ENCODE measurements around the gene RPS6KL1. TPM values are rescaled to one million over a fixed set of nuclear protein-coding genes. Genes with fewer than 3 reads are reported as not detected.
A peak's percentile ranks its signal among the peaks of the same experiment; 100 is the strongest.

Gene RPS6KL1
- total RNA-seq, 5 donors from 2014 or later (not counting 1 experiment from before 2014, with no cell fraction given), result 3.2 to 15.3 (median 6.2) TPM

DNA sequence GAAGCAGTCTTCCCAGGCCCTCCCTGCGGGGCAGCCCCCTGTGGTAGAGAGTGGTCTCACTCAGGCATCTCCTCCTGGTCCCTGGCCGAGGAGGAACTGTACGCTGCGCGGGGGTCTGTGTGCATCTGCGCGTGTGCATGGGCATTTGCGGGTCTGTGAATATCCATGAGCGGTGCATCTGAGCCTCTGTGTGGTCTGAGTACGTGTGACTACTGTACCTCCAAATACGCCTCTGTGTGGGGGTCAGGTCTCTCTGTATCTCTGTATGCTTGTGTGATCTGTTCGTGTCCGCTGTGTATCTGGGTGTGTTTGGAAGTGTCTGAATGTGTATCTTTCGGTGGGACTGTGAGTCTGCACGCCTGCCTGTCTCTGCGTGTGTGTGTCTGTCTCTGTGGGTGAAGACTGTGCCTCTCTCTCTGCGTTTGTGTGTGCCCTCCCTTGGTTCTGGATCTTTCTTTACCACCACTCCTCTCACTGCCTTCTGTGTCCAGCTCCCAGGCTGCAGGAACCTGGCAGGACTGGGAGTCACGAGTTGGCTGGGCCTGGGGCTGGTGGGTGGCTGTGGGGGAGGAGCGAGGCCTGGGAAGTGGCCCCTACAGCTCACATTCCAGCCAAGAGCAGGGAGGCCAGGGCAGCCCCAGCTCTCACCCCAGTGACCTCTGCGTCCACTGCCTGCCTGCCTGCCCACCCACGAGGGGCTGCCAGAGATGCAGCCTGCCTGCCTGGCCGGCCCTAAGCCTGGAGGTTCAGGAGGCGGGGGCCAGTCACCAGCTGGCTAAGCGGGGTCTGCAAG is 33.4 kb upstream of the RPS6KL1 start:
- H3K36me3 Mint-ChIP-seq, result no peaks in the 10 kb centered on the region
- no peaks in the 10 kb centered on the region for H3K36me3 ChIP-seq (ENCODE audit: control insufficient read depth in 2 of 2, extremely low read depth in 1 of 2, insufficient read depth in 1 of 2, low read length in 1 of 2)
- no peaks in the 10 kb centered on the region for H3K9me3 Mint-ChIP-seq
- H3K4me1 ChIP-seq (ENCODE audit: control insufficient read depth in 1 of 2, extremely low read depth in 1 of 2, insufficient read depth in 2 of 2, low read length in 2 of 2), result peaks cover 0 to 10% of the 10 kb centered on the region in 2 experiments
- no peak overlapping the region for H3K4me3 ChIP-seq (ENCODE audit: control insufficient read depth in 1 of 2, extremely low read depth in 1 of 2, low read length in 1 of 2)
- ATAC-seq (replicated peaks in 1 of 4) (no peak), DNase-seq (no peak)
- ChIA-PET CTCF (no interaction called here), POLR2A (no interaction called here)
- peaks cover 3 to 6% (median 3%) of the 10 kb centered on the region in 3 donors for H3K4me1 Mint-ChIP-seq
- peak overlapping the region in 2 of 3 donors; percentile 17 to 56 for H3K4me3 Mint-ChIP-seq
- H3K27me3 Mint-ChIP-seq, result peaks cover 11 to 12% of the 10 kb centered on the region in 2 donors
- H3K9me3 ChIP-seq, result no peaks in the 10 kb centered on the region
- 93% methylated on average over 17 of the region's 24 CpGs for WGBS (ENCODE audit: insufficient coverage)
- H3K27ac ChIP-seq (ENCODE audit: low read length), result no peak overlapping the region
- no peak overlapping the region for H3K27ac Mint-ChIP-seq
- H3K27me3 ChIP-seq (replicated peaks in 1 of 2; ENCODE audit: control insufficient read depth in 2 of 2, extremely low read depth in 1 of 2, insufficient read depth in 2 of 2, low read length in 1 of 2), result peaks cover 0 to 58% of the 10 kb centered on the region in 2 experiments

DNA sequence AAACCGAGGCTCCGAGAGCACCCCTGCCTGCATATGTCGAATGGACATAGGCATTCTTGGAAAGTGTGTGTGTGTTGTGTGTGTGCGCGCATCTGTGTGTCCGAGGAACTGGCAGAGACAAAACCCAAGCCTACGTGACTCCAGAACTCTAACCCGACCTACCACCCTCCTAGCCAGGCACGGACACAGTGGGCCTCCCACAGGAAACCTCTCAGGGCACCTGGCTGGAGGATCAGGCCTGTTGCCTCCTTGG is 32.9 kb upstream of the RPS6KL1 start:
- Histone ChIP-seq H3K4me3 (ENCODE audit: control insufficient read depth in 1 of 2, extremely low read depth in 1 of 2, low read length in 1 of 2) (no peak overlapping the region), H3K36me3 (ENCODE audit: control insufficient read depth in 2 of 2, extremely low read depth in 1 of 2, insufficient read depth in 1 of 2, low read length in 1 of 2) (no peaks in the 10 kb centered on the region), H3K27me3 (replicated peaks in 1 of 2; ENCODE audit: control insufficient read depth in 2 of 2, extremely low read depth in 1 of 2, insufficient read depth in 2 of 2, low read length in 1 of 2) (peaks cover 0 to 62% of the 10 kb centered on the region in 2 experiments), H3K27ac (ENCODE audit: low read length) (no peak overlapping the region), H3K9me3 (no peaks in the 10 kb centered on the region), H3K4me1 (ENCODE audit: control insufficient read depth in 1 of 2, extremely low read depth in 1 of 2, insufficient read depth in 2 of 2, low read length in 2 of 2) (peaks cover 0 to 10% of the 10 kb centered on the region in 2 experiments)
- CTCF ChIA-PET, result no interaction called here
- peaks cover 11 to 13% of the 10 kb centered on the region in 2 donors for H3K27me3 Mint-ChIP-seq
- POLR2A ChIA-PET, result interaction anchor here in 1 of 2 donors (0.6 kb wide), 1 partner anchor 95 kb away, joined by 7 read pairs; no protein-coding TSS in a partner anchor
- H3K4me1 Mint-ChIP-seq, result peaks cover 3 to 6% (median 3%) of the 10 kb centered on the region in 3 donors
- no peaks in the 10 kb centered on the region for H3K36me3 Mint-ChIP-seq
- H3K9me3 Mint-ChIP-seq, result no peaks in the 10 kb centered on the region
- no peak overlapping the region for H3K27ac Mint-ChIP-seq
- peak overlapping the region; percentile 17 to 56 (median 41) for H3K4me3 Mint-ChIP-seq
- 100% methylated on average over 2 of the region's 9 CpGs for WGBS (ENCODE audit: insufficient coverage)
- DNase-seq (no peak), ATAC-seq (replicated peaks in 1 of 4) (no peak)

DNA sequence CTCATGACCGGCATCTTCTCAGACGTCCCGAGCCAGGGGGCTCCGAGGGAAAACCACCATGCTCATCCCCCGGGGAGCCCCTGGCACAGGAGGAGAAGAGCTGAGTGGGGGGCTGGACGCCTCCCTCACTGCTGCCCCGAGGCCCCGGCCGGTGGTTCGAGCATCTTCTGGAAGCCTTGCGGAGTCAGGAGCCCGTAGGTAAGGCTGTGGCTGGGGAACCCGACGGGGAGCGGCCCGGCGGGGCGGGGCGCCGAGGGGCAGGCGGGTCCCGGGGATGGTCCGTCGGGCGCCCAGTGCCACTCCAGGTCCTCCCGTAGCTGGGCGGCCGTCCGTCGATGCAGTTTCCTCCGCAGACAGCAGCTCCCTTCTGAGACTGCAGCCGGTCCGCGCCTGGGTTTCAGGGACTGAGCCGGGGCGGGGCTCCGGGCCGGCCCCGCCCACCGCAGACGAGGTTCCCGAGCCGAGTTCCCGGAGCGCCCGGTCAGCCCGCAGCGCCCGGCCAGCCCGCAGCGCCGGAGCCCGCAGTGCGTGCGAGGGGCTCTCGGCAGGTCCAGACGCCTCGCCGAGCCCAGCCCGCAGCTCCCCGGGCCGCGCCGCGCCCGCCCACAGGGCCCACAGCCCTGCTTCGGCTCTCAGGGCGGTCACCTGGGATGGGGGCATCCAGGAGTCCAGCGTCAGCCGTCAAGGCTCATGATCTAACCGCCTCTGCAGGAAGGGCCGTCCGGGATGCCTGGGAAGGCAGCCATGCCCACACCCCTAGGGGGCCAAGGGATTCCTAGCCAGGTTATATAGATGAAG is 32.4 kb upstream of the RPS6KL1 start, which contains the start of gene PGF:
PGF (minus strand) TSS at position 369 of the 798 bp plus-strand sequence; CDS start at position 14, 355 bp downstream.
- no peaks in the 10 kb centered on the region for H3K36me3 ChIP-seq (ENCODE audit: control insufficient read depth in 2 of 2, extremely low read depth in 1 of 2, insufficient read depth in 1 of 2, low read length in 1 of 2)
- no peak within 1 kb of the TSS for H3K27ac Mint-ChIP-seq
- no peak within 1 kb of the TSS for H3K27ac ChIP-seq (ENCODE audit: low read length)
- H3K27me3 ChIP-seq (replicated peaks in 1 of 2; ENCODE audit: control insufficient read depth in 2 of 2, extremely low read depth in 1 of 2, insufficient read depth in 2 of 2, low read length in 1 of 2), result peaks cover 0 to 65% of the 10 kb centered on the region in 2 experiments
- H3K4me3 ChIP-seq (ENCODE audit: control insufficient read depth in 1 of 2, extremely low read depth in 1 of 2, low read length in 1 of 2), result peak within 1 kb of the TSS; percentile 41 to 60
- H3K4me1 Mint-ChIP-seq, result peaks cover 3 to 6% (median 3%) of the 10 kb centered on the region in 3 donors
- ChIA-PET POLR2A (interaction anchor here in 1 of 2 donors (0.6 kb wide), 1 partner anchor 95 kb away, joined by 7 read pairs; no protein-coding TSS in a partner anchor), CTCF (interaction anchor here in 1 of 2 donors (0.6 kb wide), 1 partner anchor 197 kb away, joined by 3 read pairs; no protein-coding TSS in a partner anchor)
- H3K9me3 Mint-ChIP-seq, result no peaks in the 10 kb centered on the region
- H3K4me3 Mint-ChIP-seq, result peak within 1 kb of the TSS; percentile 17 to 57 (median 56)
- peak in 11 of 35 experiments; percentile 8 to 35 (median 20) for DNase-seq
- no peaks in the 10 kb centered on the region for H3K36me3 Mint-ChIP-seq
- peak; percentile 44 to 72 (median 58) for ATAC-seq (replicated peaks in 1 of 4)
- H3K27me3 Mint-ChIP-seq, result peaks cover 11 to 13% of the 10 kb centered on the region in 2 donors
- H3K9me3 ChIP-seq, result no peaks in the 10 kb centered on the region
- WGBS (ENCODE audit: insufficient coverage), result 13% methylated on average over 69 of the region's 73 CpGs
- H3K4me1 ChIP-seq (ENCODE audit: control insufficient read depth in 1 of 2, extremely low read depth in 1 of 2, insufficient read depth in 2 of 2, low read length in 2 of 2), result peaks cover 0 to 10% of the 10 kb centered on the region in 2 experiments

DNA sequence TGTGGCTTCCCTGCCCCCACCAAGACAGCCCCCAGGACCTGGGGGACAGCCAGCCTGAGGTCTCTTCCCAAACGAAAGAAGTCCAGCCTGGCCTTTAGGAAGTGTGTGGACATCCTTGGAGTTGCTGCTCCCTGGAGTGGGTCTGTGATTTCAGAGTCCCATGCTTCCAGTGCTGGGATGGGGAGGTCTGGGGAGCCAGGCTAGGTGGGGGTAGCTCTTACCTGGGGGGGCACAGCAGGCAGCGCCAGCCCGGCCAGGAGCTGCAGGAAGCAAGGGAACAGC is 31.8 kb upstream of the RPS6KL1 start:
- ATAC-seq (replicated peaks in 1 of 4) (no peak), DNase-seq (peak in 2 of 35 experiments; percentile 1 to 10)
- no peak overlapping the region for H3K27ac Mint-ChIP-seq
- H3K36me3 ChIP-seq (ENCODE audit: control insufficient read depth in 2 of 2, extremely low read depth in 1 of 2, insufficient read depth in 1 of 2, low read length in 1 of 2), result no peaks in the 10 kb centered on the region
- peaks cover 3 to 6% (median 3%) of the 10 kb centered on the region in 3 donors for H3K4me1 Mint-ChIP-seq
- H3K36me3 Mint-ChIP-seq, result no peaks in the 10 kb centered on the region
- H3K27ac ChIP-seq (ENCODE audit: low read length), result no peak overlapping the region
- H3K27me3 Mint-ChIP-seq, result peaks cover 13 to 16% of the 10 kb centered on the region in 2 donors
- peaks cover 0 to 66% of the 10 kb centered on the region in 2 experiments for H3K27me3 ChIP-seq (replicated peaks in 1 of 2; ENCODE audit: control insufficient read depth in 2 of 2, extremely low read depth in 1 of 2, insufficient read depth in 2 of 2, low read length in 1 of 2)
- peak overlapping the region in 2 of 3 donors; percentile 56 to 57 for H3K4me3 Mint-ChIP-seq
- no peaks in the 10 kb centered on the region for H3K9me3 ChIP-seq
- no peaks in the 10 kb centered on the region for H3K9me3 Mint-ChIP-seq
- POLR2A ChIA-PET, result no interaction called here
- WGBS (ENCODE audit: insufficient coverage), result no CpG with 5 or more reads among the region's 3 CpGs
- peaks cover 0 to 10% of the 10 kb centered on the region in 2 experiments for H3K4me1 ChIP-seq (ENCODE audit: control insufficient read depth in 1 of 2, extremely low read depth in 1 of 2, insufficient read depth in 2 of 2, low read length in 2 of 2)
- H3K4me3 ChIP-seq (ENCODE audit: control insufficient read depth in 1 of 2, extremely low read depth in 1 of 2, low read length in 1 of 2), result peak overlapping the region; percentile 41 to 60
- CTCF ChIA-PET, result interaction anchor here in 1 of 2 donors (0.6 kb wide), 1 partner anchor 198 kb away, joined by 3 read pairs; no protein-coding TSS in a partner anchor

DNA sequence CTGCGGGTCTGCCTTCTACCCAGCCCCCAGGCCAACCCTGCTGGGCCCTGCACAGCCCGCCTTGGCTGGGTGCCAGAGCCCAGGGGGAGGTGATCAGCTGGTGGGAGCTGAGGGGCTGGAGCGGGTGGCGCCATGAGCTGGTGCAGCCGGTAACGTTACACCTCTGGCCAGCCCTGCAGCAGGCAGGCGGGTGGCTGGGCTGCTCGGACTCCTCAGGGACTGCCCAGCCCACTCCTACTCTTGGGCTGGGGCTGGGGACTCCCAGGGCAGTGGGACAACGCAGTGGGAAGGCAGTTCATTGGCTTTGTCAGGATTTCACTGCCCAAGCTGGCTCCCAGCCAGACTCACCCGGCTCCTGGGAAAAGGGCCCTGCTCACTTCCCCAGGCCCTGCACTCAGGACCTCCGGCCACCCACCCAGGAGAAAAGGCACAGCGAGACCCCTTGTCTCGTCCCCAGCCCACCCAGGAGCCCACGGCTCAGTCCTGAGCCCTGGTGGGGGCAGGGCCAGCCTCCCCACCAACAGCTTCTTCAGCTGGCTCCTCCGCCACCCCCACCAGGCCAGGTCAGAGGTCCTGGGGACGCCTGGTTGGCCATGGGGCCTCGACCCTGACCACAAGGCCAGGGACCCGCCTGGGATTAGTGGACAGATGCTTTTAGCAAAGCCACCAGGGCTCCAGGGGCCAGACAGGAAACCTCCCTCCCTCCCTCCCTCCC is 31.3 kb upstream of the RPS6KL1 start:
- WGBS (ENCODE audit: insufficient coverage), result 65% methylated on average over 12 of the region's 18 CpGs
- H3K27ac ChIP-seq (ENCODE audit: low read length), result no peak overlapping the region
- peaks cover 3 to 6% (median 3%) of the 10 kb centered on the region in 3 donors for H3K4me1 Mint-ChIP-seq
- no peaks in the 10 kb centered on the region for H3K9me3 ChIP-seq
- peaks cover 0 to 69% of the 10 kb centered on the region in 2 experiments for H3K27me3 ChIP-seq (replicated peaks in 1 of 2; ENCODE audit: control insufficient read depth in 2 of 2, extremely low read depth in 1 of 2, insufficient read depth in 2 of 2, low read length in 1 of 2)
- no peak overlapping the region for H3K4me3 Mint-ChIP-seq
- no peak overlapping the region for H3K27ac Mint-ChIP-seq
- no peak overlapping the region for H3K4me3 ChIP-seq (ENCODE audit: control insufficient read depth in 1 of 2, extremely low read depth in 1 of 2, low read length in 1 of 2)
- ATAC-seq (replicated peaks in 1 of 4) (no peak), DNase-seq (no peak)
- POLR2A ChIA-PET, result no interaction called here
- no peaks in the 10 kb centered on the region for H3K36me3 Mint-ChIP-seq
- H3K9me3 Mint-ChIP-seq, result no peaks in the 10 kb centered on the region
- CTCF ChIA-PET, result interaction anchor here in 1 of 2 donors (0.7 kb wide), 1 partner anchor 47 kb away, joined by 3 read pairs; no protein-coding TSS in a partner anchor
- H3K27me3 Mint-ChIP-seq, result peaks cover 13 to 16% of the 10 kb centered on the region in 2 donors
- no peaks in the 10 kb centered on the region for H3K36me3 ChIP-seq (ENCODE audit: control insufficient read depth in 2 of 2, extremely low read depth in 1 of 2, insufficient read depth in 1 of 2, low read length in 1 of 2)
- peaks cover 0 to 10% of the 10 kb centered on the region in 2 experiments for H3K4me1 ChIP-seq (ENCODE audit: control insufficient read depth in 1 of 2, extremely low read depth in 1 of 2, insufficient read depth in 2 of 2, low read length in 2 of 2)

DNA sequence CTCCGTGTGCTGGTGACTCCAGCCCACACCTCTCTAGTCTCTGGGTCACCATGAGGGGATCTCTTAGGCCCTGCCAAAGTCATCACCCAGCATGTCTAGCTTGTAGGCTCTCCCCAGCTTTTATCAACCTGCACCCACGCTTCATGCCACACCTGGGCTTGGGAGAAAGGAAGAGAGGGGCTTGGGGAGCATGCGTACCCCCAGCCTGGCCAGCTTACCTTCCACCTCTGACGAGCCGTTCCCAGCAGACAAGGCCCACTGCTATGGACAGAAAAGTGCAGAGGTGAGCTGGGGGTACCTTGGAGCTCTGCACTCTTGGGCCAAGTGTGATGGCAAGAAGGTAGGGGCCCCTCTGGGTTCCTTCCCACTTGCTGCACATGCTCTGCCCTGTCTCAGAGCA is 30.6 kb upstream of the RPS6KL1 start:
- no peaks in the 10 kb centered on the region for H3K9me3 Mint-ChIP-seq
- ChIA-PET CTCF (interaction anchor here in 1 of 2 donors (0.7 kb wide), 1 partner anchor 48 kb away, joined by 3 read pairs; no protein-coding TSS in a partner anchor), POLR2A (no interaction called here)
- H3K27ac Mint-ChIP-seq, result no peak overlapping the region
- Histone ChIP-seq H3K36me3 (ENCODE audit: control insufficient read depth in 2 of 2, extremely low read depth in 1 of 2, insufficient read depth in 1 of 2, low read length in 1 of 2) (no peaks in the 10 kb centered on the region), H3K4me1 (ENCODE audit: control insufficient read depth in 1 of 2, extremely low read depth in 1 of 2, insufficient read depth in 2 of 2, low read length in 2 of 2) (peaks cover 0 to 10% of the 10 kb centered on the region in 2 experiments), H3K27ac (ENCODE audit: low read length) (no peak overlapping the region), H3K27me3 (replicated peaks in 1 of 2; ENCODE audit: control insufficient read depth in 2 of 2, extremely low read depth in 1 of 2, insufficient read depth in 2 of 2, low read length in 1 of 2) (peaks cover 0 to 72% of the 10 kb centered on the region in 2 experiments), H3K9me3 (no peaks in the 10 kb centered on the region), H3K4me3 (ENCODE audit: control insufficient read depth in 1 of 2, extremely low read depth in 1 of 2, low read length in 1 of 2) (no peak overlapping the region)
- H3K27me3 Mint-ChIP-seq, result peaks cover 13 to 16% of the 10 kb centered on the region in 2 donors
- DNase-seq (no peak), ATAC-seq (replicated peaks in 1 of 4) (no peak)
- peaks cover 3 to 6% (median 3%) of the 10 kb centered on the region in 3 donors for H3K4me1 Mint-ChIP-seq
- no peaks in the 10 kb centered on the region for H3K36me3 Mint-ChIP-seq
- WGBS (ENCODE audit: insufficient coverage), result 90% methylated on average over 3 of the region's 5 CpGs
- no peak overlapping the region for H3K4me3 Mint-ChIP-seq
